ENCODE results near the gene GRWD1. TPM values are rescaled to one million over a fixed set of nuclear protein-coding genes. Genes with fewer than 3 reads are reported as not detected.

Gene GRWD1
- total and polyA plus RNA-seq, 2 donors (not counting 1 experiment from before 2014, with no cell fraction given) = 10.6 to 40.7 TPM

- no peak for TF ChIP-seq CTCF (IDR thresholded peaks at IDR 0.05)
- no peak for TF ChIP-seq EZH2 (IDR thresholded peaks at IDR 0.05; ENCODE audit: borderline replicate concordance, insufficient read depth, low read depth, low read length, poor library complexity, severe bottlenecking)
- Histone ChIP-seq H4K20me1 (ENCODE audit: control insufficient read depth, insufficient read depth, low read length, poor library complexity, severe bottlenecking) (peaks cover 27% of the 10 kb centered on the region), H2AFZ (ENCODE audit: insufficient read depth, low read depth, low read length, poor library complexity, severe bottlenecking) (no peak overlapping the region), H3K4me2 (replicated peaks; ENCODE audit: low read depth, low read length, poor library complexity, severe bottlenecking) (no peak overlapping the region), H3K9me3 (ENCODE audit: control extremely low read depth in 1 of 3, control insufficient read depth in 2 of 3, insufficient read depth in 1 of 3, low read length in 2 of 3) (no peaks in the 10 kb centered on the region), H3K4me1 (ENCODE audit: control insufficient read depth in 2 of 2, insufficient read depth in 2 of 2, low read length in 2 of 2) (peaks cover 0 to 6% of the 10 kb centered on the region in 2 donors), H3K27ac (ENCODE audit: low read length in 2 of 2) (no peak overlapping the region), H3K27me3 (replicated peaks in 1 of 4; ENCODE audit: control extremely low read depth in 1 of 4, control insufficient read depth in 3 of 4, insufficient read depth in 4 of 4, low read length in 3 of 4) (no peaks in the 10 kb centered on the region), H3K4me3 (ENCODE audit: control extremely low read depth in 1 of 5, extremely low read depth in 1 of 5, insufficient read depth in 1 of 5, low read depth in 2 of 5, low read length in 4 of 5) (no peak overlapping the region), H3K36me3 (replicated peaks in 1 of 2; ENCODE audit: control extremely low read depth in 1 of 2, control insufficient read depth in 1 of 2, extremely low read depth in 1 of 2, insufficient read depth in 2 of 2, low read length in 1 of 2) (peaks cover 0 to 27% of the 10 kb centered on the region in 2 experiments), H3K79me2 (ENCODE audit: control insufficient read depth, insufficient read depth, low read length) (peaks cover 11% of the 10 kb centered on the region), H3K9ac (ENCODE audit: low read length) (no peak overlapping the region)
- H3K27ac Mint-ChIP-seq = no peak overlapping the region
- H3K4me1 Mint-ChIP-seq = peaks cover 8% of the 10 kb centered on the region
- H3K4me3 Mint-ChIP-seq = no peak overlapping the region
- WGBS (ENCODE audit: insufficient coverage) = no CpG with 5 or more reads among the region's 2 CpGs
- intact Hi-C loops (cut with micrococcal nuclease) = no loop called here
- no peaks in the 10 kb centered on the region for H3K9me3 Mint-ChIP-seq (ENCODE audit: insufficient read depth)
- DNase-seq (no peak), ATAC-seq (ENCODE audit: low read depth) (no peak)
- ChIA-PET CTCF (interaction anchor here (0.6 kb wide), 1 partner anchor 151 kb away, joined by 4 read pairs; no protein-coding TSS in a partner anchor), POLR2A (no interaction called here)
- H3K27me3 Mint-ChIP-seq = no peaks in the 10 kb centered on the region
Measured at GRCh38 chr19:48458016-48458415, 12.2 kb downstream of the GRWD1 start.

DNA sequence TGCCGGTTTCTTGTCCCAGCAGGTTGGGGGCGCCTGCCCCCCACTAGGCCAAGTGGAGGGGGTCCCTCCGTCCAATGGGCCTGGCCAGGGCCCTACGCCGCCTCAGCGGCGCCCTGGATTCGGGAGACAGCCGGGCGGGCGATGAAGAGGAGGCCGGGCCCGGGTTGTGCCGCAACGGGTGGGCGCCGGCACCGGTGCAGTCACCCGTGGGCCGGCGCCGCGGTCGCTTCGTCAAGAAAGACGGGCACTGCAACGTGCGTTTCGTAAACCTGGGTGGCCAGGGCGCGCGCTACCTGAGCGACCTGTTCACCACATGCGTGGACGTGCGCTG, 15.8 kb downstream of the GRWD1 start:
- Mint-ChIP-seq H3K9me3 (ENCODE audit: insufficient read depth) (no peaks in the 10 kb centered on the region), H3K27me3 (no peaks in the 10 kb centered on the region), H3K27ac (no peak overlapping the region), H3K4me3 (no peak overlapping the region), H3K4me1 (no peaks in the 10 kb centered on the region)
- Histone ChIP-seq H3K4me1 (ENCODE audit: control insufficient read depth in 2 of 2, insufficient read depth in 2 of 2, low read length in 2 of 2) (no peaks in the 10 kb centered on the region), H3K36me3 (replicated peaks in 1 of 2; ENCODE audit: control extremely low read depth in 1 of 2, control insufficient read depth in 1 of 2, extremely low read depth in 1 of 2, insufficient read depth in 2 of 2, low read length in 1 of 2) (no peaks in the 10 kb centered on the region), H3K9me3 (ENCODE audit: control extremely low read depth in 1 of 3, control insufficient read depth in 2 of 3, insufficient read depth in 1 of 3, low read length in 2 of 3) (no peaks in the 10 kb centered on the region), H3K27ac (ENCODE audit: low read length in 2 of 2) (no peak overlapping the region), H4K20me1 (ENCODE audit: control insufficient read depth, insufficient read depth, low read length, poor library complexity, severe bottlenecking) (no peaks in the 10 kb centered on the region), H3K4me3 (ENCODE audit: control extremely low read depth in 1 of 5, extremely low read depth in 1 of 5, insufficient read depth in 1 of 5, low read depth in 2 of 5, low read length in 4 of 5) (no peak overlapping the region), H3K79me2 (ENCODE audit: control insufficient read depth, insufficient read depth, low read length) (no peaks in the 10 kb centered on the region), H3K4me2 (replicated peaks; ENCODE audit: low read depth, low read length, poor library complexity, severe bottlenecking) (no peak overlapping the region), H3K27me3 (replicated peaks in 1 of 4; ENCODE audit: control extremely low read depth in 1 of 4, control insufficient read depth in 3 of 4, insufficient read depth in 4 of 4, low read length in 3 of 4) (peaks cover 0 to 1% (median 0%) of the 10 kb centered on the region in 4 experiments), H2AFZ (ENCODE audit: insufficient read depth, low read depth, low read length, poor library complexity, severe bottlenecking) (no peak overlapping the region), H3K9ac (ENCODE audit: low read length) (no peak overlapping the region)
- DNase-seq = no peak
- 98% methylated on average over 34 of the region's 36 CpGs for WGBS (ENCODE audit: insufficient coverage)
- intact Hi-C loops (cut with micrococcal nuclease) = no loop called here
- POLR2A ChIA-PET = no interaction called here
- CTCF ChIA-PET = interaction anchor here (0.6 to 0.8 kb wide), 2 partner anchors 44 to 56 kb away, joined by 3 read pairs; no protein-coding TSS in a partner anchor
- TF ChIP-seq CTCF (IDR thresholded peaks at IDR 0.05) (no peak), EZH2 (IDR thresholded peaks at IDR 0.05; ENCODE audit: borderline replicate concordance, insufficient read depth, low read depth, low read length, poor library complexity, severe bottlenecking) (no peak)
- no peak for ATAC-seq (ENCODE audit: low read depth)

Data from B cell (primary cell).